HepG2 (cell line): ENCODE results near the gene SIRT7. TPM values are rescaled to one million over a fixed set of nuclear protein-coding genes. Genes with fewer than 3 reads are reported as not detected.
A peak's percentile ranks its signal among the peaks of the same experiment; 100 is the strongest.

ENCODE experiments used
- ATAC-seq: fragments of 200-7000 bp; cut with Tn5 transposase; 3 replicates; pipeline ENCODE4 v1.9.1; 2020; ENCODE audit warnings: mild to moderate bottlenecking, moderate library complexity
- BruUV-seq: library from RNA; stranded (reverse); fragments of 400-500 nt; replicated peaks from 2 replicates; lab custom pipeline; 2021; lab: Mats Ljungman, UMichigan
- CTCF ChIA-PET: fragments of 300-600 bp; formaldehyde crosslinking; extraction: SDS; loops from one replicate; lab custom pipeline; 2021; ENCODE audit warnings: low total read pairs, inconsistent platforms, low intra/inter-chr PET ratio; lab: Yijun Ruan, JAX
- POLR2A ChIA-PET: fragments of 350-600 bp; sonication (Branson Sonifier 250); formaldehyde crosslinking; loops from one replicate; lab custom pipeline; 2020; ENCODE audit warnings: antibody characterized with exemption, inconsistent platforms; lab: Yijun Ruan, JAX
- DNase-seq: peaks from one replicate; pipeline ENCODE4 v3.0.0-alpha.2; 2015; ENCODE audit warnings: low spot score
- FAIRE-seq: peaks from 3 replicates; lab custom pipeline; 2011; peaks lifted over from hg19 to GRCh38; lab: Jason Lieb, UNC
- H2AFZ ChIP-seq: one replicate; pipeline ENCODE4 v1.6.1; 2011; ENCODE audit warnings: low read length, inconsistent platforms
- H3K27ac ChIP-seq: fragments of 300-600 bp; 3 replicates; pipeline ENCODE4 v1.8.0; 2011; ENCODE audit warnings: mixed run types, mild to moderate bottlenecking, mixed read lengths, low read length, inconsistent platforms; ENCODE audit not compliant: insufficient read depth; ENCODE audit errors: extremely low read length
- H3K27me3 ChIP-seq, 2 experiments: fragments of 200-600 bp in 1 of 2; 2 replicates in 1 of 2; 3 replicates in 1 of 2; pipeline versions ENCODE4 v1.6.0 to v1.8.0; 2011; ENCODE audit warnings: low read length in 2 of 2, mild to moderate bottlenecking in 2 of 2, moderate library complexity in 2 of 2, inconsistent platforms in 1 of 2; ENCODE audit not compliant: insufficient read depth in 2 of 2, control insufficient read depth in 1 of 2
- H3K36me3 ChIP-seq, 2 experiments: fragments of 200-600 bp in 1 of 2; replicated peaks in 1 of 2; 2 replicates in 1 of 2; 3 replicates in 1 of 2; pipeline versions ENCODE4 v1.5.1 to v1.8.0; 2011; ENCODE audit warnings: low read length in 2 of 2, inconsistent platforms in 1 of 2; ENCODE audit not compliant: insufficient read depth in 2 of 2, control insufficient read depth in 1 of 2
- H3K4me1 ChIP-seq: 2 replicates; pipeline ENCODE4 v1.5.1; 2012; ENCODE audit warnings: low read length, inconsistent platforms; ENCODE audit not compliant: insufficient read depth
- H3K4me2 ChIP-seq: 2 replicates; pipeline ENCODE4 v1.6.0; 2011; ENCODE audit warnings: low read depth, low read length, inconsistent platforms
- H3K4me3 ChIP-seq, 3 experiments: fragments of 200-600 bp in 1 of 3; sonication (generic), shearing (Covaris generic) in 1 of 3; replicated peaks in 1 of 3; 2 replicates each; pipeline ENCODE4 v1.5.1; 2011 to 2016; ENCODE audit warnings: low read length in 3 of 3, inconsistent platforms in 2 of 3, low read depth in 2 of 3, mild to moderate bottlenecking in 2 of 3, control low read depth in 1 of 3, mixed read lengths in 1 of 3; ENCODE audit not compliant: insufficient read depth in 1 of 3
- H3K79me2 ChIP-seq: one replicate; pipeline ENCODE4 v1.6.1; 2011; ENCODE audit warnings: low read length, inconsistent platforms; ENCODE audit not compliant: insufficient read depth
- H3K9ac ChIP-seq: 2 replicates; pipeline ENCODE4 v1.6.0; 2011; ENCODE audit warnings: mild to moderate bottlenecking, low read depth, low read length, inconsistent platforms; ENCODE audit not compliant: insufficient read depth
- H3K9me3 ChIP-seq: 2 replicates; pipeline ENCODE4 v1.5.1; 2012; ENCODE audit warnings: mild to moderate bottlenecking, low read length
- H4K20me1 ChIP-seq: 2 replicates; pipeline ENCODE4 v1.6.0; 2011; ENCODE audit warnings: inconsistent platforms, mild to moderate bottlenecking, low read length, moderate library complexity; ENCODE audit not compliant: insufficient read depth
- AGO2 ChIP-seq: fragments of 200-400 bp; formaldehyde crosslinking; optimal IDR thresholded peaks from 2 replicates; pipeline ENCODE3; 2017; ENCODE audit warnings: mild to moderate bottlenecking, low read depth, low read length, moderate library complexity
- ELF3 ChIP-seq: IDR thresholded peaks from 2 replicates; pipeline ENCODE4 v1.6.1; 2016; ENCODE audit warnings: missing genetic modification reagents, missing compliant biosample characterization
- HNRNPK ChIP-seq: fragments of 200-400 bp; formaldehyde crosslinking; IDR thresholded peaks from 2 replicates; pipeline ENCODE4 v1.6.1; 2018; ENCODE audit warnings: low read length, low read depth, moderate library complexity, mild to moderate bottlenecking; ENCODE audit not compliant: poor library complexity, severe bottlenecking
- KAT8 ChIP-seq: IDR thresholded peaks from 2 replicates; pipeline ENCODE4 v1.6.1; 2016; ENCODE audit warnings: missing genetic modification reagents, missing compliant biosample characterization
- NFYC ChIP-seq: IDR thresholded peaks from 2 replicates; pipeline ENCODE4 v1.6.1; 2016; ENCODE audit warnings: missing genetic modification reagents, missing compliant biosample characterization
- POLR2AphosphoS2 ChIP-seq: IDR thresholded peaks from 2 replicates; pipeline ENCODE4 v1.6.1; 2011; ENCODE audit warnings: low read depth, low read length, improper control_type of control experiment
- POLR2G ChIP-seq: fragments of 200-400 bp; formaldehyde crosslinking; IDR thresholded peaks from 2 replicates; pipeline ENCODE4 v1.6.1; 2018; ENCODE audit warnings: mild to moderate bottlenecking, low read depth, low read length, moderate library complexity
- RBM22 ChIP-seq: fragments of 200-400 bp; formaldehyde crosslinking; optimal IDR thresholded peaks from 2 replicates; pipeline ENCODE3; 2017; ENCODE audit warnings: mild to moderate bottlenecking, low read length, moderate library complexity
- REPIN1 ChIP-seq: sonication (generic); formaldehyde crosslinking; IDR thresholded peaks from 2 replicates; pipeline ENCODE4 v1.8.0; 2022; ENCODE audit warnings: missing genetic modification reagents, low read depth, mild to moderate bottlenecking, borderline replicate concordance
- SALL2 ChIP-seq: sonication (generic); formaldehyde crosslinking; IDR thresholded peaks from 2 replicates; pipeline ENCODE4 v1.8.1; 2023; ENCODE audit warnings: mild to moderate bottlenecking, missing genetic modification reagents, inconsistent platforms
- SMAD9 ChIP-seq: sonication (generic); formaldehyde crosslinking; IDR thresholded peaks from 2 replicates; pipeline ENCODE4 v1.5.1; 2020; ENCODE audit warnings: mild to moderate bottlenecking, missing genetic modification reagents
- SOX5 ChIP-seq: IDR thresholded peaks from 2 replicates; pipeline ENCODE4 v1.6.1; 2016; ENCODE audit warnings: borderline replicate concordance
- SSRP1 ChIP-seq: IDR thresholded peaks from 2 replicates; pipeline ENCODE4 v1.6.1; 2016; ENCODE audit warnings: control low read depth
- TGIF2 ChIP-seq: IDR thresholded peaks from 2 replicates; pipeline ENCODE4 v1.6.1; 2016; ENCODE audit warnings: control low read depth, missing compliant biosample characterization
- TRIM24 ChIP-seq: sonication (generic); formaldehyde crosslinking; IDR thresholded peaks from 2 replicates; pipeline ENCODE4 v1.8.0; 2022; ENCODE audit warnings: mild to moderate bottlenecking, missing genetic modification reagents
- ZKSCAN5 ChIP-seq: sonication (generic); formaldehyde crosslinking; IDR thresholded peaks from 2 replicates; pipeline ENCODE4 v1.5.1; 2020; ENCODE audit warnings: mild to moderate bottlenecking, missing genetic modification reagents
- ZNF235 ChIP-seq: sonication (generic); formaldehyde crosslinking; IDR thresholded peaks from 2 replicates; pipeline ENCODE4 v1.8.1; 2023; ENCODE audit warnings: mild to moderate bottlenecking, missing genetic modification reagents, borderline replicate concordance
- ZNF263 ChIP-seq: sonication (generic); formaldehyde crosslinking; IDR thresholded peaks from 2 replicates; pipeline ENCODE4 v1.4.0; 2020; ENCODE audit warnings: missing genetic modification reagents
- ZNF281 ChIP-seq: sonication (generic); formaldehyde crosslinking; IDR thresholded peaks from 2 replicates; pipeline ENCODE4 v1.4.0; 2020; ENCODE audit warnings: missing genetic modification reagents, borderline replicate concordance
- ZSCAN25 ChIP-seq: sonication (generic); formaldehyde crosslinking; IDR thresholded peaks from 2 replicates; pipeline ENCODE4 v1.8.0; 2022; ENCODE audit warnings: mild to moderate bottlenecking, missing genetic modification reagents
- WGBS: methylation state at CpG from one replicate; pipeline ENCODE4 v1.1.6; 2017; ENCODE audit warnings: low lambda C conversion rate; 5-methylcytosine and 5-hydroxymethylcytosine counted together
- in situ Hi-C: cut with HindIII; loops from 2 replicates; pipeline ENCODE4 v1.10.0; 2017; ENCODE audit warnings: low pct_unique_long_range_greater_than_20kb; ENCODE audit not compliant: extremely low pct_ligation_motif_present
- intact Hi-C: fragments of 100-400 bp; cut with micrococcal nuclease; formaldehyde crosslinking; loops from one replicate; pipeline ENCODE4 v1.10.0; 2022; ENCODE audit not compliant: unreplicated experiment
- polyA plus RNA-seq, 8 experiments: library from polyadenylated mRNA; depleted of rRNA in 3 of 8; stranded (reverse) in 7 of 8; unstranded in 1 of 8; fragments of >200 nt; fragmentation: Illumina TruSeq in 4 of 8; extraction: Trizol in 4 of 8; gene quantifications; 2 replicates each; pipeline versions ENCODE4 v1.2.1 to v1.2.3, GENCODE V29; 2011 to 2016; ENCODE audit warnings: low read depth in 4 of 8, missing spikeins in 1 of 8, mixed read lengths in 1 of 8; ENCODE audit not compliant: insufficient read depth in 1 of 8
- total RNA-seq, 5 experiments: library from RNA; depleted of rRNA; stranded (reverse); fragments of >200 nt; fragmentation: Illumina TruSeq; extraction: Trizol; gene quantifications; 2 replicates each; pipeline ENCODE4 v1.2.3, GENCODE V29; 2016; ENCODE audit warnings: low read depth in 1 of 5

The SIRT7 gene
- total and polyA plus RNA-seq, 2 of the 13 experiments (the other 11 are each of a cell fraction or from before 2014, with no cell fraction given): 8.3 to 24.8 TPM

- H3K79me2 ChIP-seq: peaks cover 6% of the 10 kb centered on the region
- H4K20me1 ChIP-seq: peaks cover 5% of the 10 kb centered on the region; the same call in 1 of the 2 replicates
- no peaks in the 10 kb centered on the region for H3K27me3 ChIP-seq
- ChIA-PET CTCF (interaction anchor here (0.6 kb wide), 1 partner anchor 19 kb away, joined by 3 read pairs; no protein-coding TSS in a partner anchor), POLR2A (interaction anchor here (0.8 to 9.7 kb wide), 12 partner anchors 8 to 85 kb away, joined by 3 to 136 read pairs (median 18); partner anchors contain the start of genes CENPX, DCXR, LRRC45 and MAFG)
- ATAC-seq: no peak
- intact Hi-C loops: no loop called here
- DNase-seq: peak; percentile 50
- H3K4me2 ChIP-seq: no peak overlapping the region
- 68% methylated on average over 12 of the region's 13 CpGs for WGBS
- peaks cover 19 to 32% of the 10 kb centered on the region in 2 experiments; a peak in 4 of 5 replicates for H3K36me3 ChIP-seq
- peaks cover 61% of the 10 kb centered on the region for H3K4me1 ChIP-seq
- H3K9me3 ChIP-seq: no peaks in the 10 kb centered on the region
- no peak overlapping the region for H3K4me3 ChIP-seq
- H2AFZ ChIP-seq: no peak overlapping the region
- in situ Hi-C loops: no loop called here
- no TSS peak for BruUV-seq
- peak overlapping the region; percentile 12 for H3K27ac ChIP-seq
- no peak for FAIRE-seq
- H3K9ac ChIP-seq: no peak overlapping the region
- TF ChIP-seq HNRNPK (peak; percentile 99), ZNF235 (CRISPR knock-in tag) (no peak), POLR2G (peak; percentile 79), ZNF263 (CRISPR knock-in tag) (peak; percentile 1; the same call in 1 of the 2 replicates), ELF3 (no peak; the same call in 1 of the 2 replicates), ZKSCAN5 (CRISPR knock-in tag) (no peak), SMAD9 (CRISPR knock-in tag) (no peak), NFYC (CRISPR knock-in tag) (0 out of 2 replicates have a peak, but pooled peaks have one; percentile 16), SSRP1 (peak; percentile 94), ZNF281 (CRISPR knock-in tag) (0 out of 2 replicates have a peak, but pooled peaks have one; percentile 20), ZSCAN25 (CRISPR knock-in tag) (peak; percentile 60; the same call in 1 of the 2 replicates), POLR2AphosphoS2 (peak; percentile 48; the same call in 1 of the 2 replicates), REPIN1 (CRISPR knock-in tag) (no peak), SOX5 (CRISPR knock-in tag) (peak; percentile 14; the same call in 1 of the 2 replicates), RBM22 (peak; percentile 97), TRIM24 (CRISPR knock-in tag) (no peak), AGO2 (peak; percentile 60), SALL2 (CRISPR knock-in tag) (no peak), KAT8 (CRISPR knock-in tag) (0 out of 2 replicates have a peak, but pooled peaks have one; percentile 20), TGIF2 (CRISPR knock-in tag) (peak; percentile 69; the same call in 1 of the 2 replicates)
Observed at GRCh38 chr17:81951785-81952684, 34.1 kb upstream of the SIRT7 start.
